ENCODE measurements around the gene PRR15L.

- peak; percentile 90 to 98 (median 96) for TF ChIP-seq CTCF (IDR thresholded peaks at IDR 0.05; ENCODE audit: control extremely low read depth in 1 of 3, insufficient read depth in 1 of 3, low read depth in 1 of 3, low read length in 3 of 3)
- TF ChIP-seq ASH2L (IDR thresholded peaks at IDR 0.05; ENCODE audit: low read length), result no peak
Measured at GRCh38 chr17:47949197-47949759, 8.4 kb downstream of the PRR15L start.

All from H1 (cell line).